ENCODE results near the gene SLAMF9. TPM values are rescaled to one million over a fixed set of nuclear protein-coding genes. Genes with fewer than 3 reads are reported as not detected.

The SLAMF9 gene
- total RNA-seq, 1 experiment from 2014 or later: not detected

DNA sequence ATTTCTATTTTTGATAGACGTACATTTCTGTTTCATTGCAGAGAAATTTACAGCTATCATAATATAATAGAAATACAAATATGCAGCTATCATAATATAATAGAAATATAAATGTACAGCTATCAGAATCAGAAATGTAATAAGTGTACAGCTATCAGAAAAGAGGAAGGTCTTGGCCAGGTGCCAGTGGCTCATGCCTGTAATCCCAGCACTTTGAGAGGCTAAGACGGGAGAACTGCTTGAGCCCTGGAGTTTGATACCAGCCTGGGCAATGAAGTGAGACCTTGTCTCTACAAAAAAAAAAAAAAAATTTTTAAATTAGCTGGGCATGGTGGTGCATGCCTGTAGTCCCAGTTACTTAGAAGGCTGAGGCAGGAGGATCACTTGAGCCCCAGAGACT is 39.9 kb upstream of the SLAMF9 start:
- H3K18ac ChIP-seq (ENCODE audit: insufficient read length, low read depth, low read length): no peak overlapping the region
- H3K27ac ChIP-seq (ENCODE audit: insufficient read length, low read depth, low read length): no peak overlapping the region
- H3K4me1 ChIP-seq (ENCODE audit: insufficient read depth, low read length): peaks cover 2% of the 10 kb centered on the region; the same call in 1 of the 2 replicates
- H4K8ac ChIP-seq (replicated peaks; ENCODE audit: insufficient read length, low read depth, low read length): no peak overlapping the region
- H3K79me1 ChIP-seq (ENCODE audit: insufficient read depth, low read depth, low read length, poor library complexity, severe bottlenecking): no peaks in the 10 kb centered on the region
- H2BK5ac ChIP-seq (ENCODE audit: insufficient read length, low read length): no peak overlapping the region
- Mint-ChIP-seq H3K4me3 (no peak overlapping the region), H3K4me1 (peaks cover 8 to 12% of the 10 kb centered on the region in 2 experiments; a peak in 3 of 4 replicates), H3K9me3 (no peaks in the 10 kb centered on the region), H3K27me3 (ENCODE audit: low read depth) (no peaks in the 10 kb centered on the region; the same call in 1 of the 2 replicates), H3K27ac (no peak overlapping the region), H3K36me3 (ENCODE audit: insufficient read depth in 1 of 3, low read depth in 3 of 3) (no peaks in the 10 kb centered on the region)
- H3K79me2 ChIP-seq (ENCODE audit: insufficient read depth, low read length): no peaks in the 10 kb centered on the region
- H3T11ph ChIP-seq (ENCODE audit: low read length): no peak overlapping the region
- H3K9me3 ChIP-seq (ENCODE audit: control insufficient read depth, low read depth, low read length): no peaks in the 10 kb centered on the region
- no CpG with 5 or more reads among the region's 2 CpGs for WGBS (ENCODE audit: extremely low coverage, insufficient read length, low lambda C conversion rate)
- H4K20me1 ChIP-seq (ENCODE audit: control insufficient read depth, insufficient read depth, insufficient read length): no peaks in the 10 kb centered on the region
- H3K23me2 ChIP-seq (ENCODE audit: insufficient read length, low read depth, low read length, poor library complexity, severe bottlenecking): no peaks in the 10 kb centered on the region
- H3K56ac ChIP-seq (ENCODE audit: insufficient read length, low read depth, low read length): no peak overlapping the region
- H3K9ac ChIP-seq (ENCODE audit: extremely low read depth, insufficient read length, low read length): no peak overlapping the region
- no peak overlapping the region for H2AK5ac ChIP-seq (ENCODE audit: insufficient read length, low read length)
- no peak overlapping the region for H2BK15ac ChIP-seq (ENCODE audit: low read depth, low read length)
- H2BK120ac ChIP-seq (ENCODE audit: low read depth, low read length, poor library complexity, severe bottlenecking): no peak overlapping the region
- H4K5ac ChIP-seq (ENCODE audit: insufficient read length, low read depth, low read length): no peak overlapping the region
- H2BK20ac ChIP-seq (ENCODE audit: low read depth, low read length, poor library complexity, severe bottlenecking): no peak overlapping the region
- H3K4ac ChIP-seq (ENCODE audit: low read depth, low read length): no peak overlapping the region
- no peak overlapping the region for H2BK12ac ChIP-seq (ENCODE audit: insufficient read length, low read depth, low read length)
- no peak overlapping the region for H2AFZ ChIP-seq (ENCODE audit: low read length)
- no peak overlapping the region for H3K4me2 ChIP-seq (ENCODE audit: insufficient read depth, insufficient read length, low read length)
- H3K27me3 ChIP-seq (ENCODE audit: insufficient read depth, low read length): no peaks in the 10 kb centered on the region
- H3K14ac ChIP-seq (ENCODE audit: insufficient read depth, low read length): no peak overlapping the region
- TF ChIP-seq, protein P1, sequence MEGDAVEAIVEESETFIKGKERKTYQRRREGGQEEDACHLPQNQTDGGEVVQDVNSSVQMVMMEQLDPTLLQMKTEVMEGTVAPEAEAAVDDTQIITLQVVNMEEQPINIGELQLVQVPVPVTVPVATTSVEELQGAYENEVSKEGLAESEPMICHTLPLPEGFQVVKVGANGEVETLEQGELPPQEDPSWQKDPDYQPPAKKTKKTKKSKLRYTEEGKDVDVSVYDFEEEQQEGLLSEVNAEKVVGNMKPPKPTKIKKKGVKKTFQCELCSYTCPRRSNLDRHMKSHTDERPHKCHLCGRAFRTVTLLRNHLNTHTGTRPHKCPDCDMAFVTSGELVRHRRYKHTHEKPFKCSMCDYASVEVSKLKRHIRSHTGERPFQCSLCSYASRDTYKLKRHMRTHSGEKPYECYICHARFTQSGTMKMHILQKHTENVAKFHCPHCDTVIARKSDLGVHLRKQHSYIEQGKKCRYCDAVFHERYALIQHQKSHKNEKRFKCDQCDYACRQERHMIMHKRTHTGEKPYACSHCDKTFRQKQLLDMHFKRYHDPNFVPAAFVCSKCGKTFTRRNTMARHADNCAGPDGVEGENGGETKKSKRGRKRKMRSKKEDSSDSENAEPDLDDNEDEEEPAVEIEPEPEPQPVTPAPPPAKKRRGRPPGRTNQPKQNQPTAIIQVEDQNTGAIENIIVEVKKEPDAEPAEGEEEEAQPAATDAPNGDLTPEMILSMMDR (conservative IDR thresholded peaks at IDR 0.05): no peak
- DNase-seq: no peak
- no peak overlapping the region for H4K91ac ChIP-seq (ENCODE audit: insufficient read length, low read depth, low read length)
- no peak overlapping the region for H3K23ac ChIP-seq (ENCODE audit: insufficient read length, low read depth, low read length)

Data from H9 (cell line).